GM23338 (cell line): ENCODE results near the gene ATP5PO. TPM values are rescaled to one million over a fixed set of nuclear protein-coding genes. Genes with fewer than 3 reads are reported as not detected.

Experiments used
- ATAC-seq: fragments of 200-7000 bp; cut with Tn5 transposase; 3 replicates; pipeline ENCODE4 v1.9.1; 2020
- DNase-seq: peaks from one replicate; pipeline ENCODE4 v3.0.0-alpha.2; 2015; ENCODE audit warnings: low spot score
- H2AFZ ChIP-seq: fragments of 200-600 bp; sonication (generic); 2 replicates; pipeline ENCODE4 v1.8.0; 2016; ENCODE audit warnings: antibody characterized with exemption, mild to moderate bottlenecking, moderate library complexity
- H3F3A ChIP-seq: fragments of 200-600 bp; sonication (generic); replicated peaks from 2 replicates; pipeline ENCODE4 v1.8.0; 2017; ENCODE audit warnings: antibody characterized with exemption, mixed run types, low read depth
- H3K27ac ChIP-seq: fragments of 200-600 bp; sonication (generic); 2 replicates; pipeline ENCODE4 v1.6.1; 2016; ENCODE audit warnings: low read depth
- H3K27me3 ChIP-seq: fragments of 200-600 bp; sonication (generic); 2 replicates; pipeline ENCODE4 v1.8.0; 2016; ENCODE audit warnings: mild to moderate bottlenecking, mixed run types, moderate library complexity; ENCODE audit not compliant: insufficient read depth
- H3K36me3 ChIP-seq: fragments of 200-600 bp; sonication (generic); 2 replicates; pipeline ENCODE4 v1.8.0; 2016; ENCODE audit warnings: mild to moderate bottlenecking; ENCODE audit not compliant: insufficient read depth
- H3K4me1 ChIP-seq: fragments of 200-600 bp; sonication (generic); 2 replicates; pipeline ENCODE4 v1.8.0; 2016; ENCODE audit warnings: mild to moderate bottlenecking, moderate library complexity; ENCODE audit not compliant: insufficient read depth
- H3K4me2 ChIP-seq: fragments of 200-600 bp; sonication (generic); 2 replicates; pipeline ENCODE4 v1.7.1; 2017; ENCODE audit warnings: mixed run types
- H3K4me3 ChIP-seq: fragments of 200-600 bp; sonication (generic); 2 replicates; pipeline ENCODE4 v1.6.1; 2016; ENCODE audit warnings: mixed run types
- H3K79me2 ChIP-seq: fragments of 200-600 bp; sonication (generic); replicated peaks from 2 replicates; pipeline ENCODE4 v1.8.0; 2017; ENCODE audit warnings: mild to moderate bottlenecking; ENCODE audit not compliant: insufficient read depth
- H3K9me2 ChIP-seq: fragments of 200-600 bp; sonication (generic); 2 replicates; pipeline ENCODE4 v1.8.0; 2017; ENCODE audit not compliant: insufficient read depth
- H4K20me1 ChIP-seq: fragments of 200-600 bp; sonication (generic); replicated peaks from 2 replicates; pipeline ENCODE4 v1.8.0; 2017; ENCODE audit warnings: mild to moderate bottlenecking; ENCODE audit not compliant: insufficient read depth
- H3K27ac Mint-ChIP-seq: 2 replicates; pipeline ENCODE4 v1.8.0; 2020; ENCODE audit warnings: inconsistent platforms, mild to moderate bottlenecking, moderate library complexity, mixed read lengths
- H3K27me3 Mint-ChIP-seq: 3 replicates; pipeline ENCODE4 v1.8.0; 2022; ENCODE audit warnings: low read depth, mild to moderate bottlenecking, moderate library complexity, mixed read lengths, inconsistent platforms; ENCODE audit not compliant: insufficient read depth, poor library complexity
- H3K36me3 Mint-ChIP-seq: 3 replicates; pipeline ENCODE4 v1.8.0; 2021; ENCODE audit warnings: low read depth, mild to moderate bottlenecking, inconsistent platforms, moderate library complexity, mixed read lengths
- H3K4me1 Mint-ChIP-seq: 3 replicates; pipeline ENCODE4 v1.8.0; 2020; ENCODE audit warnings: mild to moderate bottlenecking, inconsistent platforms, mixed read lengths
- H3K4me3 Mint-ChIP-seq: 3 replicates; pipeline ENCODE4 v1.8.0; 2021; ENCODE audit warnings: moderate library complexity, mild to moderate bottlenecking, inconsistent platforms, mixed read lengths
- H3K9me3 Mint-ChIP-seq: 3 replicates; pipeline ENCODE4 v1.8.0; 2020; ENCODE audit warnings: moderate library complexity, mild to moderate bottlenecking, inconsistent platforms, mixed read lengths
- CREB1 ChIP-seq: fragments of 250-450 bp; sonication (Bioruptor Pico); IDR thresholded peaks from 2 replicates; pipeline ENCODE4 v1.5.0; 2020; ENCODE audit warnings: low read depth, mild to moderate bottlenecking, moderate library complexity
- EZH2 ChIP-seq: fragments of 200-600 bp; sonication (generic); IDR thresholded peaks from one replicate; pipeline ENCODE4 v1.8.0; 2017; ENCODE audit warnings: antibody characterized with exemption, mild to moderate bottlenecking, low read depth; ENCODE audit not compliant: unreplicated experiment
- EZH2phosphoT487 ChIP-seq: fragments of 200-600 bp; sonication (generic); IDR thresholded peaks from one replicate; pipeline ENCODE4 v1.8.1; 2018; ENCODE audit warnings: antibody characterized with exemption; ENCODE audit not compliant: unreplicated experiment
- JUNB ChIP-seq: IDR thresholded peaks from one replicate; pipeline ENCODE4 v1.6.1; 2016; ENCODE audit warnings: antibody characterized with exemption; ENCODE audit not compliant: unreplicated experiment
- NANOG ChIP-seq: IDR thresholded peaks from 2 replicates; pipeline ENCODE4 v1.6.1; 2016; ENCODE audit warnings: antibody characterized with exemption, borderline replicate concordance
- POLR2AphosphoS5 ChIP-seq: IDR thresholded peaks from 2 replicates; pipeline ENCODE4 v1.6.1; 2016; ENCODE audit warnings: antibody characterized with exemption, low read depth
- STAT1 ChIP-seq: IDR thresholded peaks from one replicate; pipeline ENCODE4 v1.6.1; 2016; ENCODE audit warnings: antibody characterized with exemption; ENCODE audit not compliant: unreplicated experiment
- ZNF114 ChIP-seq: fragments of 250-450 bp; sonication (Bioruptor Pico); IDR thresholded peaks from 2 replicates; pipeline ENCODE4 v1.5.0; 2020; ENCODE audit warnings: mild to moderate bottlenecking, moderate library complexity
- ZNF331 ChIP-seq: fragments of 250-450 bp; sonication (Bioruptor Pico); IDR thresholded peaks from 2 replicates; pipeline ENCODE4 v1.5.0; 2020; ENCODE audit warnings: low read depth, mild to moderate bottlenecking, moderate library complexity
- ZNF462 ChIP-seq: fragments of 250-450 bp; sonication (Bioruptor Pico); IDR thresholded peaks from 2 replicates; pipeline ENCODE4 v1.5.0; 2020; ENCODE audit warnings: mild to moderate bottlenecking, moderate library complexity
- polyA plus RNA-seq: library from polyadenylated mRNA; unstranded; fragments of >200 nt; fragmentation: Nextera tagmentation; extraction: Ambion mirVana; gene quantifications from 2 replicates; pipeline ENCODE4 v1.2.1, GENCODE V29; 2016
- total RNA-seq: library from RNA; depleted of rRNA; stranded (reverse); fragments of >200 nt; shearing (Covaris generic); gene quantifications from 2 replicates; pipeline ENCODE4 v1.2.3, GENCODE V29; 2014
- TF ChIP-seq, protein P1 (sequence below): IDR thresholded peaks from 2 replicates; pipeline ENCODE4 v1.6.1; 2016; ENCODE audit warnings: antibody characterized with exemption
- TF ChIP-seq, protein P2 (sequence below), 2 experiments: fragments of 200-600 bp in 1 of 2; sonication (generic) in 1 of 2; conservative IDR thresholded peaks; 2 replicates each; pipeline versions ENCODE4 v1.5.1 to v1.6.1; 2016 to 2017; ENCODE audit warnings: antibody characterized with exemption in 2 of 2, low read depth in 2 of 2, mild to moderate bottlenecking in 2 of 2, moderate library complexity in 1 of 2
- TF ChIP-seq, protein P3 (sequence below): IDR thresholded peaks from one replicate; pipeline ENCODE4 v1.6.1; 2018; ENCODE audit warnings: antibody characterized with exemption; ENCODE audit not compliant: unreplicated experiment

The ATP5PO gene
- total and polyA plus RNA-seq, 2 experiments from 2014 or later, result 244 to 522 TPM

- Mint-ChIP-seq H3K9me3 (no peaks in the 10 kb centered on the region), H3K4me3 (no peak overlapping the region), H3K36me3 (no peaks in the 10 kb centered on the region), H3K27me3 (no peaks in the 10 kb centered on the region), H3K4me1 (peaks cover 13% of the 10 kb centered on the region), H3K27ac (no peak overlapping the region)
- DNase-seq, result no peak
- peaks cover 7% of the 10 kb centered on the region for H3K4me1 ChIP-seq
- no peaks in the 10 kb centered on the region for H3K79me2 ChIP-seq
- H3K4me3 ChIP-seq, result no peak overlapping the region
- H3K9me2 ChIP-seq, result no peaks in the 10 kb centered on the region
- no peak overlapping the region for H3K27ac ChIP-seq
- H2AFZ ChIP-seq, result no peak overlapping the region
- no peaks in the 10 kb centered on the region for H3K27me3 ChIP-seq
- ATAC-seq, result no peak
- no peak for TF ChIP-seq JUNB
- no peak for TF ChIP-seq ZNF114 (CRISPR knock-in tag)
- TF ChIP-seq EZH2, result no peak
- no peak for TF ChIP-seq POLR2AphosphoS5
- TF ChIP-seq NANOG, result no peak
- no peak for TF ChIP-seq ZNF331 (CRISPR knock-in tag)
- TF ChIP-seq ZNF462 (CRISPR knock-in tag), result no peak
- TF ChIP-seq, protein P1, sequence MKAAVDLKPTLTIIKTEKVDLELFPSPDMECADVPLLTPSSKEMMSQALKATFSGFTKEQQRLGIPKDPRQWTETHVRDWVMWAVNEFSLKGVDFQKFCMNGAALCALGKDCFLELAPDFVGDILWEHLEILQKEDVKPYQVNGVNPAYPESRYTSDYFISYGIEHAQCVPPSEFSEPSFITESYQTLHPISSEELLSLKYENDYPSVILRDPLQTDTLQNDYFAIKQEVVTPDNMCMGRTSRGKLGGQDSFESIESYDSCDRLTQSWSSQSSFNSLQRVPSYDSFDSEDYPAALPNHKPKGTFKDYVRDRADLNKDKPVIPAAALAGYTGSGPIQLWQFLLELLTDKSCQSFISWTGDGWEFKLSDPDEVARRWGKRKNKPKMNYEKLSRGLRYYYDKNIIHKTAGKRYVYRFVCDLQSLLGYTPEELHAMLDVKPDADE, result no peak
- no peak for TF ChIP-seq STAT1
- TF ChIP-seq EZH2phosphoT487, result no peak
- no peak for TF ChIP-seq CREB1 (CRISPR knock-in tag)
- TF ChIP-seq, protein P2, sequence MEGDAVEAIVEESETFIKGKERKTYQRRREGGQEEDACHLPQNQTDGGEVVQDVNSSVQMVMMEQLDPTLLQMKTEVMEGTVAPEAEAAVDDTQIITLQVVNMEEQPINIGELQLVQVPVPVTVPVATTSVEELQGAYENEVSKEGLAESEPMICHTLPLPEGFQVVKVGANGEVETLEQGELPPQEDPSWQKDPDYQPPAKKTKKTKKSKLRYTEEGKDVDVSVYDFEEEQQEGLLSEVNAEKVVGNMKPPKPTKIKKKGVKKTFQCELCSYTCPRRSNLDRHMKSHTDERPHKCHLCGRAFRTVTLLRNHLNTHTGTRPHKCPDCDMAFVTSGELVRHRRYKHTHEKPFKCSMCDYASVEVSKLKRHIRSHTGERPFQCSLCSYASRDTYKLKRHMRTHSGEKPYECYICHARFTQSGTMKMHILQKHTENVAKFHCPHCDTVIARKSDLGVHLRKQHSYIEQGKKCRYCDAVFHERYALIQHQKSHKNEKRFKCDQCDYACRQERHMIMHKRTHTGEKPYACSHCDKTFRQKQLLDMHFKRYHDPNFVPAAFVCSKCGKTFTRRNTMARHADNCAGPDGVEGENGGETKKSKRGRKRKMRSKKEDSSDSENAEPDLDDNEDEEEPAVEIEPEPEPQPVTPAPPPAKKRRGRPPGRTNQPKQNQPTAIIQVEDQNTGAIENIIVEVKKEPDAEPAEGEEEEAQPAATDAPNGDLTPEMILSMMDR (conservative IDR thresholded peaks at IDR 0.05; ENCODE audit: low read depth in 2 of 2), result no peak
- TF ChIP-seq, protein P3, sequence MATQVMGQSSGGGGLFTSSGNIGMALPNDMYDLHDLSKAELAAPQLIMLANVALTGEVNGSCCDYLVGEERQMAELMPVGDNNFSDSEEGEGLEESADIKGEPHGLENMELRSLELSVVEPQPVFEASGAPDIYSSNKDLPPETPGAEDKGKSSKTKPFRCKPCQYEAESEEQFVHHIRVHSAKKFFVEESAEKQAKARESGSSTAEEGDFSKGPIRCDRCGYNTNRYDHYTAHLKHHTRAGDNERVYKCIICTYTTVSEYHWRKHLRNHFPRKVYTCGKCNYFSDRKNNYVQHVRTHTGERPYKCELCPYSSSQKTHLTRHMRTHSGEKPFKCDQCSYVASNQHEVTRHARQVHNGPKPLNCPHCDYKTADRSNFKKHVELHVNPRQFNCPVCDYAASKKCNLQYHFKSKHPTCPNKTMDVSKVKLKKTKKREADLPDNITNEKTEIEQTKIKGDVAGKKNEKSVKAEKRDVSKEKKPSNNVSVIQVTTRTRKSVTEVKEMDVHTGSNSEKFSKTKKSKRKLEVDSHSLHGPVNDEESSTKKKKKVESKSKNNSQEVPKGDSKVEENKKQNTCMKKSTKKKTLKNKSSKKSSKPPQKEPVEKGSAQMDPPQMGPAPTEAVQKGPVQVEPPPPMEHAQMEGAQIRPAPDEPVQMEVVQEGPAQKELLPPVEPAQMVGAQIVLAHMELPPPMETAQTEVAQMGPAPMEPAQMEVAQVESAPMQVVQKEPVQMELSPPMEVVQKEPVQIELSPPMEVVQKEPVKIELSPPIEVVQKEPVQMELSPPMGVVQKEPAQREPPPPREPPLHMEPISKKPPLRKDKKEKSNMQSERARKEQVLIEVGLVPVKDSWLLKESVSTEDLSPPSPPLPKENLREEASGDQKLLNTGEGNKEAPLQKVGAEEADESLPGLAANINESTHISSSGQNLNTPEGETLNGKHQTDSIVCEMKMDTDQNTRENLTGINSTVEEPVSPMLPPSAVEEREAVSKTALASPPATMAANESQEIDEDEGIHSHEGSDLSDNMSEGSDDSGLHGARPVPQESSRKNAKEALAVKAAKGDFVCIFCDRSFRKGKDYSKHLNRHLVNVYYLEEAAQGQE, result no peak
- no peaks in the 10 kb centered on the region for H3K36me3 ChIP-seq
- H4K20me1 ChIP-seq, result no peaks in the 10 kb centered on the region
- H3F3A ChIP-seq, result no peaks in the 10 kb centered on the region
- no peak overlapping the region for H3K4me2 ChIP-seq
Observed at GRCh38 chr21:33886321-33886720, 29.3 kb downstream of the ATP5PO start.
